Prostate gland (tissue), 2 donors: Measurements from ENCODE around the gene AQP10. TPM values are rescaled to one million over a fixed set of nuclear protein-coding genes. Genes with fewer than 3 reads are reported as not detected.
"Not testable (repeated sequence)": the region's sequence is repeated elsewhere in the genome, so short reads cannot be mapped to it uniquely, and the experiment has no call there.

Experiments
- DNase-seq: peaks from one replicate; pipeline ENCODE4 v3.0.0-alpha.2; 2019; ENCODE audit warnings: low spot score
- H3K27ac ChIP-seq, 2 donors: fragments of 200-600 bp; sonication (generic); 2 replicates each; pipeline ENCODE4 v1.5.1; 2017 to 2019
- H3K27me3 ChIP-seq: fragments of 200-600 bp; sonication (generic); replicated peaks from 2 replicates; pipeline ENCODE4 v1.5.1; 2019; ENCODE audit not compliant: insufficient read depth
- H3K36me3 ChIP-seq, 2 donors: fragments of 200-600 bp; sonication (generic); 1 replicate in 1 of 2; 2 replicates in 1 of 2; pipeline versions ENCODE4 v1.5.1 to v1.8.1; 2017 to 2019
- H3K4me1 ChIP-seq: fragments of 200-600 bp; sonication (generic); replicated peaks from 2 replicates; pipeline ENCODE4 v1.5.1; 2019
- H3K4me3 ChIP-seq, 2 donors: fragments of 200-600 bp; sonication (generic); 2 replicates each; pipeline ENCODE4 v1.5.1; 2017 to 2019
- H3K9me3 ChIP-seq: fragments of 200-600 bp; sonication (generic); 2 replicates; pipeline ENCODE4 v1.5.1; 2017
- CTCF ChIP-seq, 4 experiments: fragments of 200-600 bp in 2 of 4; fragments of 450-650 bp in 2 of 4; sonication (generic) in 2 of 4; IDR thresholded peaks; 1 replicate in 3 of 4; 2 replicates in 1 of 4; pipeline ENCODE4 v1.5.1; 2016 to 2019; ENCODE audit warnings: antibody characterized with exemption in 4 of 4, mild to moderate bottlenecking in 2 of 4, moderate library complexity in 2 of 4
- POLR2A ChIP-seq: fragments of 450-650 bp; IDR thresholded peaks from one replicate; pipeline ENCODE4 v1.6.1; 2016; ENCODE audit warnings: antibody characterized with exemption, mild to moderate bottlenecking
- POLR2AphosphoS5 ChIP-seq: sonication (generic); formaldehyde crosslinking; IDR thresholded peaks from one replicate; pipeline ENCODE4 v1.6.1; 2017; ENCODE audit warnings: antibody characterized with exemption
- WGBS: methylation state at CpG from one replicate; pipeline ENCODE4 v1.1.5; 2018; 5-methylcytosine and 5-hydroxymethylcytosine counted together
- intact Hi-C: fragments of 100-400 bp; cut with DNase I; formaldehyde crosslinking; loops from one replicate; pipeline ENCODE4 v1.14.2; 2022
- total RNA-seq, 2 donors: library from RNA; depleted of rRNA; stranded (reverse); fragments of >200 nt; gene quantifications; one replicate each; pipeline ENCODE4 v1.1.0, GENCODE V29; 2016

The AQP10 gene
- total RNA-seq, 2 donors from 2014 or later = 0.27 to 0.85 TPM

DNA sequence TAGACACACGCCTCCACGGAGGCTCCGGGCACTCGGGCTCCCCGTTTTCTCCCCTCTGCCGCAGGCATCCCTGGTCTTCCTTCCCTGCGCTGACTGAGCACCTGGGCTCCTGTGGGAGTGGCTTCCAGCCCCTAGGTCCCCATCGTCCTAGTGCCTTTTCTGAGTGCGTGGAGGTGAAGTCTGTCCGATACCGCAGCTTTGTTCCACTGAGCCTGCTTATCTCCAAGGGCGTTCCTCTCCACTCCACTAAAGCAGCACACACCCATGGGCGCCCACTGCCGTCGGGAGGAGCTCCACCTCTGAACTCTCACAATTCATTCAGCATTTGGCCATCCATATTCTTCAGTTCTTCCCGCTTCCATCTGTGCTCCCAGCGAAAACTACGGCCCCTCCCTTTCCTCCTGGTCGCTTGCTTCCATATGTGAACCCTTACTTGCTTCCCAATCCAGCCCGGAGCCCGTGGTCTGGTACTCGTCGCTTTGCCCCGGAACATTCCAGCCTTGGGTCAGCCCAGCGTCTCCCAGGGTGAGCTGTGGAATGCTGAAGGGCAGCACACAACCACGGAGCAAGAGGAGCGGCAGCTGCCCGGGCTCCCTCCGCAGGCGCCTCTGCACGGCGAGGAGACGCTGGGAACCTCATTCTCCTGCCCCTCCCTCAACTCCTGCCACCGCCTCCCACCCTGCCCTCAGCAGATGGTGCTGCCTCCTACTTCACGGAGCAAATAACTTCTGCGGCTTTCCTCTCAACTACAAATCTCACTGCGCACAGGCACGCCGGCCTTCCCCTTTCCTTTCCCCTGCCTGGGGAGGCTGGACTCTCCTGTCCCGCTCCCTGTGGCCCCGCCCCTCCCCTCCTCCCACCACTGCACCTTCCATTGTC, 31.9 kb downstream of the AQP10 start:
- Histone ChIP-seq H3K27ac (peak overlapping the region; percentile 74 to 86), H3K27me3 (no peaks in the 10 kb centered on the region), H3K4me3 (peak overlapping the region; percentile 24 to 25), H3K36me3 (peaks cover 0 to 11% of the 10 kb centered on the region in 2 donors), H3K4me1 (peaks cover 6% of the 10 kb centered on the region), H3K9me3 (no peaks in the 10 kb centered on the region)
- TF ChIP-seq POLR2AphosphoS5 (no peak), POLR2A (peak; percentile 30)
- intact Hi-C loops = loop anchor here (10.0 kb wide), 1 partner anchor 52 kb away; the partner anchor contains the start of gene IL6R
- peak; percentile 32 for DNase-seq
- WGBS = under 1% methylated on average over 35 of the region's 41 CpGs

DNA sequence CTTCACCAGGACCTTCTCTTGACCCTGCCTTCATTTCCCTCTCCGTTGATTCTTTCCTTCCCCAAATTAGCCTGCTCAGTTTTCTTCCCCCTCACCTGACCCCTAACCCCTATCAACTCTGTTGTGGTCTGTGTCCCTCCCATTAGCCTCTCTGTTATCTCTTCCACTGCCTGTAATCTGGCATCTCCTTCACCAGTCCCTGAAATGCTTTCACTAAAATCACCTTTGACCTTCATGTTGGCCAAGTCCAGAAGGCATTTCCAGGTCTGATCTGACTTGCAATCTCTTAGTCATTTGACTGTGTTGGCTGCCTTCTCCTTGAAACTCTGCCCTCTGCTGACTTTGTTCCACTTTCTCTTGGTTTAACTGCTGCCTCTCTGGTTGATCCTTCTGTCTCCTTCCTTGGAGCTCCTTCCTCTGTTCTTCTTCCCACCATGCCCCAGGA, 32.6 kb downstream of the AQP10 start:
- TF ChIP-seq POLR2A (no peak), POLR2AphosphoS5 (no peak), CTCF (IDR thresholded peaks at IDR 0.05) (peak in 2 of 4 experiments; percentile 25 to 26)
- H3K27me3 ChIP-seq = no peaks in the 10 kb centered on the region
- peak overlapping the region; percentile 74 to 86 for H3K27ac ChIP-seq
- no peaks in the 10 kb centered on the region for H3K9me3 ChIP-seq
- no peak for DNase-seq
- H3K36me3 ChIP-seq = peaks cover 0 to 8% of the 10 kb centered on the region in 2 donors
- peaks cover 6% of the 10 kb centered on the region for H3K4me1 ChIP-seq
- intact Hi-C loops = loop anchor here (10.0 kb wide), 1 partner anchor 51 kb away; the partner anchor contains the start of gene IL6R
- WGBS = 56% methylated on average over 1 of the region's 1 CpG
- peak overlapping the region in 1 of 2 donors; percentile 25 for H3K4me3 ChIP-seq

GRCh38 chr1:154353966-154354365, 33.1 kb downstream of the AQP10 start:
- H3K4me1 ChIP-seq = peaks cover 6% of the 10 kb centered on the region
- H3K9me3 ChIP-seq = no peaks in the 10 kb centered on the region
- no peak overlapping the region for H3K27ac ChIP-seq
- TF ChIP-seq POLR2AphosphoS5 (no peak), POLR2A (no peak), CTCF (IDR thresholded peaks at IDR 0.05) (no peak)
- WGBS = 98% methylated on average over 5 of the region's 5 CpGs
- no peak overlapping the region for H3K4me3 ChIP-seq
- peaks cover 0 to 3% of the 10 kb centered on the region in 2 donors for H3K36me3 ChIP-seq
- no peaks in the 10 kb centered on the region for H3K27me3 ChIP-seq
- no peak for DNase-seq
- intact Hi-C loops = loop anchor here (10.0 kb wide), 1 partner anchor 51 kb away; the partner anchor contains the start of gene IL6R

- H3K36me3 ChIP-seq = no peaks in the 10 kb centered on the region
- H3K4me3 ChIP-seq = no peak overlapping the region
- no peak for TF ChIP-seq CTCF (IDR thresholded peaks at IDR 0.05)
- intact Hi-C loops = loop anchor here (10.0 kb wide), 1 partner anchor 46 kb away; the partner anchor contains the start of gene IL6R
- no peaks in the 10 kb centered on the region for H3K27me3 ChIP-seq
- H3K27ac ChIP-seq = no peak overlapping the region
- DNase-seq = no peak
- H3K9me3 ChIP-seq = no peaks in the 10 kb centered on the region
- no peaks in the 10 kb centered on the region for H3K4me1 ChIP-seq
- WGBS = 93% methylated on average over 8 of the region's 8 CpGs
Observed at GRCh38 chr1:154358519-154358918, 37.6 kb downstream of the AQP10 start.

- TF ChIP-seq CTCF (IDR thresholded peaks at IDR 0.05) (no peak), POLR2A (no peak), POLR2AphosphoS5 (no peak)
- Histone ChIP-seq H3K4me1 (no peaks in the 10 kb centered on the region), H3K27ac (no peak overlapping the region), H3K4me3 (no peak overlapping the region), H3K36me3 (no peaks in the 10 kb centered on the region), H3K9me3 (no peaks in the 10 kb centered on the region), H3K27me3 (no peaks in the 10 kb centered on the region)
- intact Hi-C loops = no loop called here
- no peak for DNase-seq
Observed at GRCh38 chr1:154360288-154360687, 39.4 kb downstream of the AQP10 start.

DNA sequence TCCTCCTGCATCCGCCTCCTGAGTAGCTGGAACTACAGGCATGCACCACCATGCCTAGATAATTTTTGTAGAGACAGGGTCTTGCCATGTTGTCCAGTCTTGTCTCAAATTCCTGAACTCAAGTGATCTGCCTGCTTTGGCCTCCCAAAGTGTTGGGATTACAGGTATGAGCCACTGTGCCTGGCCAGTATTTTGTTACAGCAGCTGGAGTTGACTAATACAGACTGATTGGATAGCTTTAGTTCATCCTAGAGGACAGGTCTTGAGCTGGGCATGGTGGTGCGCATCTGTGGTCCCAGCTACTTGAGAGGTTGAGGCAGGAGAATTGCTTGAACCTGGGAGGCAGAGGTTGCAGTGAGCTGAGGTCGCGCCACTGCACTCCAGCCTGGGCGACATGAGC, 40.0 kb downstream of the AQP10 start:
- H3K4me1 ChIP-seq, H3K36me3 ChIP-seq, H3K9me3 ChIP-seq, DNase-seq, H3K27ac ChIP-seq, intact Hi-C loops, H3K4me3 ChIP-seq, H3K27me3 ChIP-seq: not testable (repeated sequence)
- WGBS = 86% methylated on average over 5 of the region's 5 CpGs
